Endothelial cell of umbilical vein (primary cell): Measurements from ENCODE around the gene EXT2.
A peak's percentile ranks its signal among the peaks of the same experiment; 100 is the strongest.

Source experiments
- CTCF ChIP-seq, 2 donors: IDR thresholded peaks; 1 replicate in 1 of 2; 2 replicates in 1 of 2; pipeline ENCODE4 v1.5.1; 2011; ENCODE audit warnings: low read length in 2 of 2, mild to moderate bottlenecking in 2 of 2, moderate library complexity in 2 of 2, control low read depth in 1 of 2, inconsistent platforms in 1 of 2, low read depth in 1 of 2; ENCODE audit not compliant: insufficient read depth in 1 of 2; ENCODE audit errors: extremely low read depth in 1 of 2
- MYC ChIP-seq: IDR thresholded peaks from one replicate; pipeline ENCODE4 v1.6.1; 2011; ENCODE audit warnings: mild to moderate bottlenecking, low read depth, low read length
- POLR2A ChIP-seq: IDR thresholded peaks from 2 replicates; pipeline ENCODE4 v1.6.1; 2012; ENCODE audit warnings: low read depth, mild to moderate bottlenecking, control low read depth, low read length
- POLR2AphosphoS5 ChIP-seq: IDR thresholded peaks from 2 replicates; pipeline ENCODE4 v1.6.1; 2012; ENCODE audit warnings: low read depth, mild to moderate bottlenecking, control low read depth, low read length, moderate library complexity; ENCODE audit not compliant: insufficient read depth

DNA sequence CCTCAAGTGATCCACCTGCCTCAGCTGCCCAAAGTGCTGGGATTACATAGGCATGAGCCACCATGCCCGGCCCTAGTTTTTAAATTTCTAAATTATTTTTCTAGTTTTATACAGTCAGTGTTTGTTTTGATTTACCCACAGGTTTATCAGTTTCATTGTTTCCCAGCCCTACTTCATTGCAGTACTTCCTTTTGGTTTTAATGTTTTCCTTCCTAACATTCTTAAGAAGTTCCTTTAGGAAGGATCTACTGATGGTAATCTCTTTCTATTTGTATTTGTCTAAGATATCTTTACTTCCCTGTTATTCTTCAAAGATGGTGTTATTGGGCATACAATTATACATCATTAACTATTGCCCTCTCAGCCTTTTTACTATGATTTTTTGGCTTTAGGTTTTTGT lies 4.9 kb upstream of the EXT2 start:
- TF ChIP-seq POLR2A (no peak), CTCF (IDR thresholded peaks at IDR 0.05; ENCODE audit: extremely low read depth in 1 of 2, insufficient read depth in 1 of 2, low read depth in 1 of 2, low read length in 2 of 2) (no peak), POLR2AphosphoS5 (peak; percentile 46), MYC (no peak)
